ENCODE measurements around the gene ZNF76. TPM values are rescaled to one million over a fixed set of nuclear protein-coding genes. Genes with fewer than 3 reads are reported as not detected.

The ZNF76 gene
- polyA plus RNA-seq, 2 of the 4 experiments (the other 2 are of a cell fraction) = 7.9 to 10.5 TPM

DNA sequence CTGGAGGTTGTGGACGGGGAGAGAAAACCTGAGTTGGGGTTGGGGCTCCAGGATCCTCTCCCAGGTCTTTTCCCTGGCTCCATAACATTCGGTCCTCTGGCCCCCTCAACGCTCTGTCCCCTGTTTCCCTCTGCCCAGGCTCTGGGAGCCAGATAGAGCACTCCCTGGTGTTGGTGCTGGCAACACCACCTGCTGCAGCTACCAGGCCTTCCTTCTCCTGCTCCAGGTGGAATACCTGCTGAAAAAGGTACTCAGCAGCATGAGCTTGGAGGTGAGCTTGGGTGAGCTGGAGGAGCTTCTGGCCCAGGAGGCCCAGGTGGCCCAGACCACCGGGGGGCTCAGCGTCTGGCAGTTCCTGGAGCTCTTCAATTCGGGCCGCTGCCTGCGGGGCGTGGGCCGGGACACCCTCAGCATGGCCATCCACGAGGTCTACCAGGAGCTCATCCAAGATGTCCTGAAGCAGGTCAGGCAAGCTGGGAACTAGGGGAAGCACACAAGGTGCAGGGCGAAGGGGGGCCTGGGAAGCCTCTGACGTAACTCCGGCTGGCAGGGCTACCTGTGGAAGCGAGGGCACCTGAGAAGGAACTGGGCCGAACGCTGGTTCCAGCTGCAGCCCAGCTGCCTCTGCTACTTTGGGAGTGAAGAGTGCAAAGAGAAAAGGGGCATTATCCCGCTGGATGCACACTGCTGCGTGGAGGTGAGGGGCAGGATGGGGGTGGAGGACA is 52.7 kb downstream of the ZNF76 start:
- Histone ChIP-seq H3K4me3 (no peak overlapping the region), H3K27ac (no peak overlapping the region), H3K4me1 (no peaks in the 10 kb centered on the region), H3K4me2 (no peak overlapping the region), H3K9me3 (no peaks in the 10 kb centered on the region)
- WGBS (ENCODE audit: missing lambda C conversion rate) = 68% methylated on average over 9 of the region's 19 CpGs
- ChIA-PET POLR2A (no interaction called here), CTCF (no interaction called here)
- FAIRE-seq (no peak), ATAC-seq (no peak), DNase-seq (ENCODE audit: low read depth in 1 of 2, low spot score in 1 of 2) (no peak)
- TF ChIP-seq MYC (IDR thresholded peaks at IDR 0.05; ENCODE audit: borderline replicate concordance, low read length) = no peak
- TF ChIP-seq ATOH8 (CRISPR knock-in tag; IDR thresholded peaks at IDR 0.05; ENCODE audit: low read depth) = no peak
- no peak for TF ChIP-seq HOXA7 (CRISPR knock-in tag; IDR thresholded peaks at IDR 0.05)
- TF ChIP-seq FOSB (CRISPR knock-in tag; IDR thresholded peaks at IDR 0.05) = no peak
- TF ChIP-seq SMC3 (IDR thresholded peaks at IDR 0.05) = no peak
- no peak for TF ChIP-seq NPAS2 (CRISPR knock-in tag; IDR thresholded peaks at IDR 0.05; ENCODE audit: borderline replicate concordance)
- no peak for TF ChIP-seq NR3C1 (IDR thresholded peaks at IDR 0.05)
- TF ChIP-seq CTCF (IDR thresholded peaks at IDR 0.05) = no peak
- no peak for TF ChIP-seq ZC3H11A (IDR thresholded peaks at IDR 0.05)
- TF ChIP-seq CEBPB (IDR thresholded peaks at IDR 0.05) = no peak
- TF ChIP-seq FOXS1 (CRISPR knock-in tag; IDR thresholded peaks at IDR 0.05) = no peak
- TF ChIP-seq RCOR1 (IDR thresholded peaks at IDR 0.05; ENCODE audit: low read depth, low read length) = no peak
- TF ChIP-seq ELK1 (IDR thresholded peaks at IDR 0.05; ENCODE audit: low read depth, low read length) = no peak
- TF ChIP-seq HMGXB4 (CRISPR knock-in tag; IDR thresholded peaks at IDR 0.05; ENCODE audit: borderline replicate concordance) = no peak
- no peak for TF ChIP-seq RARB (CRISPR knock-in tag; IDR thresholded peaks at IDR 0.05)
- no peak for TF ChIP-seq TFCP2L1 (CRISPR knock-in tag; IDR thresholded peaks at IDR 0.05)
- TF ChIP-seq HDAC2 (IDR thresholded peaks at IDR 0.05) = no peak
- no peak for TF ChIP-seq MAFK (IDR thresholded peaks at IDR 0.05; ENCODE audit: partially characterized antibody)

DNA sequence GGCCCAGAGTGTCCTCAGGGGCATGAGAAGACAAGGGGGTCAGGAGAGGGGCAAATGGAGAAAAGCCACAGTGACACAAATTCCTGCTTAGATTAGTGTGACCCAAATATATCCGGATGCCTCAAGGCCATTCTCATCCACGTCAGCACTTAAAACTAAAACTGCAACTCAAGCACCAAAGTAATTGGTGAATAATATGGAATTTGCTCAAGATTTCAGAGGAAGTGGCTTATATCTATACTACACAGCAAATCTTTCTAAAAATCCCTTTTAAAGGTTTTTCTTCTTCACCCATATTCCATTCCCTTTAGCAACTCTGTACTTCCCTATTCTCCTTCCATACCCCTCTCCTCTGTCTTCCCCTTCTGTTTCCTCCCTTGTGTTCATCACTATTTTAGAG is 53.3 kb downstream of the ZNF76 start:
- ChIA-PET POLR2A (no interaction called here), CTCF (no interaction called here)
- no peak for DNase-seq (ENCODE audit: low read depth in 1 of 2, low spot score in 1 of 2)
- Histone ChIP-seq H3K4me2 (no peak overlapping the region), H3K4me1 (no peaks in the 10 kb centered on the region), H3K27ac (no peak overlapping the region), H3K9me3 (no peaks in the 10 kb centered on the region), H3K4me3 (no peak overlapping the region)
- ATAC-seq = no peak
- WGBS (ENCODE audit: missing lambda C conversion rate) = 44% methylated on average over 2 of the region's 2 CpGs
- no peak for FAIRE-seq
- TF ChIP-seq EHMT2 (IDR thresholded peaks at IDR 0.05; ENCODE audit: low read depth) (no peak), FOSL2 (IDR thresholded peaks at IDR 0.05) (no peak), FOSL2 (CRISPR knock-in tag; IDR thresholded peaks at IDR 0.05) (no peak), ELK1 (IDR thresholded peaks at IDR 0.05; ENCODE audit: low read depth, low read length) (no peak), RFX5 (IDR thresholded peaks at IDR 0.05) (no peak), ESRRA (IDR thresholded peaks at IDR 0.05; ENCODE audit: borderline replicate concordance, low read length) (no peak), JUNB (IDR thresholded peaks at IDR 0.05) (no peak), REST (IDR thresholded peaks at IDR 0.05) (no peak), NR3C1 (IDR thresholded peaks at IDR 0.05) (no peak), FOSB (CRISPR knock-in tag; IDR thresholded peaks at IDR 0.05) (no peak), SMC3 (IDR thresholded peaks at IDR 0.05) (no peak), CHD4 (IDR thresholded peaks at IDR 0.05; ENCODE audit: borderline replicate concordance) (no peak), TP53 (CRISPR knock-in tag; IDR thresholded peaks at IDR 0.05) (no peak), ZSCAN20 (CRISPR knock-in tag; IDR thresholded peaks at IDR 0.05) (no peak), POLR2A (IDR thresholded peaks at IDR 0.05; ENCODE audit: low read length) (no peak)

Measured in A549 (cell line).